ENCODE measurements around the gene ADGRL2.

Gene ADGRL2

DNA sequence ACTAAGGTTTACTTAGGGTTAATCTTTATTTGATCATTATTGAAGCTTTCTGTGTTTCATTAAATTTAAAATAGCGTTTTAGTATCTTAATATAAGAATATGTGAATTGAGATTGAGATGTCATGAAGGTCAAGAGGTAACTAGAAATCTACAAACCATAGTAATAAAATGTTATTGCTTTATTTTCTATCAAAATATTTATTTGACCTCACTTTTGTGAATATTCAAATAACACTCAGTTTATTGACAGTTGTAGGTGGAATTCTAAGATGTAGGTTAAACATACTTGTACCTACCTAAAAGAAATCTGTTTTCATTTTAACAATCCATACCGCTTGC, 5.7 kb downstream of the ADGRL2 start:
- DNase-seq (ENCODE audit: low read depth) = no peak

DNA sequence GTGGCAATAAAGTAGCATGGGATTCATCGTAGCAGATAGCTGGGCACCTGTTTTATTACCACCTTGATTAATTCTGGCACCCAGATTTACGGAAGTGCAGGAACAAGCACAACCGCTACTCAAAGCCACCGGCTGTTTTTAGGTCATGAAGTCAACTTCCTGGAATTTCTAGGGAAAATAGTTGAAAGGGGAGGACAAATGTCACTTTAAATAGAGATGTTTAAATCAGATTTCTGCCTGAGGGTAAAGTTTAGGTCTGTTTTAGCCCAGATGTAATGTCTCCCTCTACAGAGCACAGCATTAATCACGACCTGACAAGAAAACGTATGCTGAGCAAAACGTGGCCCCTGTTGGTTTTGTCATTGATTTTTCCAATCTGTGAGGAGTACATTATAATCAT, 8.0 kb downstream of the ADGRL2 start:
- no peak for DNase-seq (ENCODE audit: low read depth)

GRCh38 chr1:81809808-81810207, 9.1 kb downstream of the ADGRL2 start:
- DNase-seq (ENCODE audit: low read depth) = no peak

DNA sequence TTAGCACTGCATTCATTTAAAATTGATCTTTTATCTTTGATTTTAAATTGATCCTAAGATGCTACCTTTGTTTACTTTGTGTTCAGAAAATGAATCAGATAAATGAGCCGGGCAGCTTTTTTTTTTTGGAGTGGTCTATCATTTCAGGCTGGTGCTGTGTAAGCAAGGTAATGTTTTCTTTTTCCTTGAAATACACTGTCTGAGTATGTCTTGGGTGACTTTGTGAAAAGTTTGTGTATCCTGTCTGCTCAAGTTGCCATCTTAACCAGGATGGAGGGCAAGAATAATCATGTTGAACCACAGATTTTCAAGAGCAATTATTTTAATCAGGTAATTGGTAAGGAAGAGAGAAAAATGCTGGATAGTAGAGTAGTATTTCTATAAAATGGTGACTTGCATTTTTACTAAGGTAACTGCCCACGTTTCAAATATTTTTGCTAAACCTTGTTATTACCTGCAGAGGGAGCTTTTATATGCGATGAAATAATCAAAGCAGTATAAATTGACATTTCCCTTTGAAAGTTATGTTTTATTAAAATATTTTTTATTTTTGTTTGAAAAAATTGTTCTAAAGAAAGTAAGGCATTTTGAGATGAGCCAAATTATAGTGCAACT, 11.1 kb downstream of the ADGRL2 start:
- no peak for DNase-seq (ENCODE audit: low read depth)

DNA sequence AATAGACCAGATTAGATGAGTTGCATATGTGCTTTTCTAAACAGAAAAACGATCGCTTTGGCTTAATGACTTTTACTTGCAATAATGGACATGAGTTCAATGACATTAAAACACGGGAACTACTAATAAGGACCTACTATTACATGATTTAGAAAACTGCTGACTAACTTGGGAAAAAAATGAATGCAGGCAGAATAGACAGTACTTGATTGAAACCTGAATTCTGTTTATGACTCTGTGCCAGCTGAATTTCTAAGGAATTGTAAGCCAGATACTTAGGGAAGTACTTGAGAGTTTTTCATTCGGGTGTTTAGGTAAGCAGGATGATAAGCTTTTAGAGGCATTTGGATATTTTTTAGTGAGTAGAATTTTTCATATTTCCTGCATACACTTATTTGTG, 12.0 kb downstream of the ADGRL2 start:
- DNase-seq (ENCODE audit: low read depth) = no peak

GRCh38 chr1:81813691-81814090, 13.0 kb downstream of the ADGRL2 start:
- no peak for DNase-seq (ENCODE audit: low read depth)

- DNase-seq (ENCODE audit: low read depth) = no peak
Observed at GRCh38 chr1:81819613-81820012, 18.9 kb downstream of the ADGRL2 start.

- DNase-seq (ENCODE audit: low read depth) = no peak
Observed at GRCh38 chr1:81820765-81821164, 20.0 kb downstream of the ADGRL2 start.

- DNase-seq (ENCODE audit: low read depth) = no peak
Observed at GRCh38 chr1:81823082-81823481, 22.3 kb downstream of the ADGRL2 start.

GRCh38 chr1:81824759-81825158, 24.0 kb downstream of the ADGRL2 start:
- no peak for DNase-seq (ENCODE audit: low read depth)

DNA sequence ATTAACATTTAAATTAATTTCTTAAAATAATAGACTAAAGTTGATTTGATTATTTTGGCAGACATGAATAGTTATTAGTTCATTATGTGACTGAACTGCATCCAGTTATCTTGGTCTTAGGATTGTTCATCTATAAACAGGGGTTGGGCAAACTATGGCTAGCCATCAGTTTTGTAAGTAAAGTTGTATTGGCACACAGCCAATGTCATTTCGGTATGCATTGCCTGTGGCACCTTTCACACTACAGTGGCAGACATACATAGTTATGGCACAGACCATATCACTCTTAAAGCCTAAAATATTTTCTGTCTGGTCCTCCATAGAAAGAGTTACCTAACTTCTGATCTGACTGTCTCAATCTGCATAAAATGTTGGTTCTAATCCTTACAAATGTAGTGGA, 27.2 kb downstream of the ADGRL2 start:
- DNase-seq (ENCODE audit: low read depth) = no peak

DNA sequence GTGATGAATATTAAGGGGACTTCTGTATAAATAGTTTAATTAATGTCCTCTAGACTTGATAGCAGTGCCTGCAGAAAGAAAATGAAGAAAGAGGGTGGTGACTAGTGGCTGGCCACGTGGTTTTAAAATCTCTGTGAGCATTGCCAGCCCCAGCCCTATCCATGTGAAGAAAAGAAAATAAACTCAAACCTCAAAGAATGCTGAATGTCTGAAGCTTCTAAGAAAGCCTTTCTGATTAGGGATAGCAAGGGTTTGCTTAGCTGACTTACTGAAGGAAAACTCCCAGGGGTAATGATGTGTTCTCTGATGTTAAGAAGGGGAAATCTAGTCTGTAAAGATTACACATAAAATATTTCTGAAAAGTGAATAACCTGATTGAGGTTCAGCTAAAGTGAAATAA, 31.8 kb downstream of the ADGRL2 start:
- DNase-seq (ENCODE audit: low read depth) = no peak

- DNase-seq (ENCODE audit: low read depth) = no peak
Observed at GRCh38 chr1:81833722-81834121, 33.0 kb downstream of the ADGRL2 start.

DNA sequence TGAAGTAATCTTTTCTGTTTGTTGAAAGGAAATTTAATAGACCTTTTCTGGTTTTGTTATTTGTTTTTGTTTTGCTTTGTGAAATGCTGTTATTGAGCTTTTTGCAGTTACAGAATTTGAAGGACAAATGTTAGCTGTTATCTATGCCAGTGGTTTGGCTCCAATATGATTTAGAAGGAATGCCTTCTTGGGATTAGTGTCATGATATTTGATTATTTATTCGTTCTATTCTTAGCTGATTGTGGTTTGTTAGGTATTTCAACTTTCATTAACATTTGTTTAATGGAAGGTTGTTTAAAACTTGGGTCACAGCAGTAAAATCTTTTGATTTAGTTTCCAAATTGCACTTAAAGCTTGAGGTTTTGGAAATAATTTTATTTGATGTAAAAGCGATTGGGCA, 33.5 kb downstream of the ADGRL2 start:
- DNase-seq (ENCODE audit: low read depth) = no peak

DNA sequence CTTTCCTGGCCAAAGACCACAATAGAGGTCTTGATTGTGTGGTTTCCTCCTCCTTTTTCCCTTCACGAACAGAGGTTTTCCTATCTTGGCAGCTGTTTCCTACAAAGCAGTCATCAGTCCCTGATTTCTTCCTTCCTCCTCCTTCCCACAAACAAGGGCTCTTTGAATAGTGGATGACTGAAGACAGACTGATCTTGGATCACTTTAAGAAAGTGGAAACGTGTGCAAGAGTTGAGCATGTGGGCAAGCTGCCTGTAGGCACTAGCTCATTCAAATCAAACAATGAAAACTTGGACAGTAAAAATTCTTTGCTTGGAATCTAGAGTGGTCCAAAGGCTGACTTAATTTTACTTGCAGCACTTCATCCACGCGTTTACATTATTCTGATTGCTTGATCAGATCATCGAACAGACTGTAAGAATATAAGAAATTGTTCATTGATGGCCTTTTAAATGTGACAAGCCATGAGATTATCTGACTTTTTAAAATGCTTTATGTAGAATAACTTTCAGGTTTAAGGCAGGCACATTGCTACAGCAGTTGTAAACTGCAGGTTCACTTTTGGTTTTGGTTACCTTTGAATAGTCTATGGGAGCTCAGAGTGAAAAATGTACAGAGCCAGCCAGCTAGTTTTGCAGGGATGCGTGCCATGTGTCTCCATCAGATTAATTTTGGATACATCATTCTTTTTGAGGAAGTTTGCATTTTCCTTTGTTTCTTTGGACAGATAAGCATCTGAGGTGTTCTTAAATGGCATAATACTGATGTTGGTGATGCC, 34.4 kb downstream of the ADGRL2 start:
- no peak for DNase-seq (ENCODE audit: low read depth)

DNA sequence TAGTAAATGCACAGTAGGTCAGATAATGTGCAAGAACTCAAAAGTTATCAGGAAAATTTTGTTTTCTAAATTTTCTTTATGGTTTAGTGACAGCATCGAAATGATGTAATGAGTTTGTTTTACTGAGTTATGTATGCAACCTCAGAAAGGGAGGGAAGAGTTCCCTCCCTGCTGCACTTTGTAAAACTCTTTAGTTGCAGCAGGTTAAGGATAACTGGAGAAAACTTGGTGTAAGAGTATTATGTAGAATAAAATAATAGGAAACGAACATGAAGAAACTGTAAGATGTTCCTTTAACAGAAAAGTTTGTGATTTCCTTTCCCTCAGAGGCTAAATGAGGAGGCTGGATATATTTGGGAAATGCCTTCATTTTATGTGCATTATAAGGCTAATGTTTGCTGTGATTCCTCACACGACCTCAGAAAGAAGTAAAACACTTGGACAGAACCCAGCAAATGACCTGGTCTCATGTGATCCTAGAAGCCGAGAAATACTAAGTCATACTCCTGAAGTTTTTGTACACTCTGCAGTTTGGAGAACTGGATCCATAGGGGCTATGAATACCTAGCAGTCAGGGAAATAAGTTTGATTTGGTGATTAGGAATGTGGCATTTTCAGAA, 35.4 kb downstream of the ADGRL2 start:
- DNase-seq (ENCODE audit: low read depth) = no peak

GRCh38 chr1:81838600-81839218, 38.0 kb downstream of the ADGRL2 start:
- no peak for DNase-seq (ENCODE audit: low read depth)

- no peak for DNase-seq (ENCODE audit: low read depth)
Observed at GRCh38 chr1:81840805-81841204, 40.1 kb downstream of the ADGRL2 start.

DNA sequence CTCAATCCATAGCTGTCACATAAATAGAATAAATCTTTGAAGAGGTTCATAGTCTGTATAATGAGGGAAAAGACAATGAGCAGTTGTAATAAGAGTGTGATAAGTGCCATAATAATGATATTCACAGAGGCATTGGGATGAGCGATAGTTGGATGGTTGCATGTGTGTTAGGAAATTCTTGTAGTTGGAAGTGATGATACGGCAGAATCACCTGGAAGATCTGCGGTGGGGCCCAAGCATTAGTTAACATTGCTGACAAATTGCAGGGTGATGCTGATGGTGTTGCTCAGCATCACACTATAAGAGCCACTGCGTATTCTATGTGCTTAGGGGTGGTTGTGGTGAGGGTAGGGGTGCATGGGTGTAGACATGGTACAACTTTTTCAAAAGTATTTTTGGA, 41.1 kb downstream of the ADGRL2 start:
- DNase-seq (ENCODE audit: low read depth) = no peak

- no peak for DNase-seq (ENCODE audit: low read depth)
Observed at GRCh38 chr1:81844477-81844876, 43.7 kb downstream of the ADGRL2 start.

DNA sequence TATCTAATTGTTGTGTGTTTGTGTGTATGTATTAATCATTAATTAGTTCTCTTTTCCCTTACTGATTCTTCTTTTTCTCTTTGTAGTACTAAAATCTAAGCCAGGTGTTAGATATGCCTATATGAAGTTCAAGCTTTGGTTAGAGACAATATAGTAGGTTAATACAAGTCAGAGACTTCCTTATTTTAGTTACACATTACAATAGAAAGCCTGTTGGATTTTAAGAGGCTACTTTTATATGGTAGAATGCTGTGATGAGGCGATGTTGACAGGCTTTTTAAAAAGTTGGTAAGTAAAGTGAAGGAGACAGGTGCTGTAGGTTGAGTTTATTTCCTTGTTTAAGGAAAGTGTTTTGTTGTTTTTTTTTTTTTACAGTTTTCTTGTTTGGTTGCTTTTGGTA, 45.9 kb downstream of the ADGRL2 start:
- no peak for DNase-seq (ENCODE audit: low read depth)

GRCh38 chr1:81847063-81847462, 46.3 kb downstream of the ADGRL2 start:
- DNase-seq (ENCODE audit: low read depth) = no peak

Measured in stimulated activated CD8-positive, alpha-beta memory T cell treated with anti-CD3 and anti-CD28 coated beads, Interleukin-12 subunit alpha, Interleukin-12 subunit beta, amount 100 ng/mL, for 1 hour (primary cell).